ENCODE data around the gene RAB10.
"Not testable (repeated sequence)": the region's sequence is repeated elsewhere in the genome, so short reads cannot be mapped to it uniquely, and the experiment has no call there.

Gene RAB10

GRCh38 chr2:26165403-26165802, 131.5 kb downstream of the RAB10 start:
- no peak for DNase-seq

- DNase-seq, result not testable (repeated sequence)
These were observed 132.7 kb downstream of the RAB10 start for GRCh38 chr2:26166541-26166940.

DNA sequence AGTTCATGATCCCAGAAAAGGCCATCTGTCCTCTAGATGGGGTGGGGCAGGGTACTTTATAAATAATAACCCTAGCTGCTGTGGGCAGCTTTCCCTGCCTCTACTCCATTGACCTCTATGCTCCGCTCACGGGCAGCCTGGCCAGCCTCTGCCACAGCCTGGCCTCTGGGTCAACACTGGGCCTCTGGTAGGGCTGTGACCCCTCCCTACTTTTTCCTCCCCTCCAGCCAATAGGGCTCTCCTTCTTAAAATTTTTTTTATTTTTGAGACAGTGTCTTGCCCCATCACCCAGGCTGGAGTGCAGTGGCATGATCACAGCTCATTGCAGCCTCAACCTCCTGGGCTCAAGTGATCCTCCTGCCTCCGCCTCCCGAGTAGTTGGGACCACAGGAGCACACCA, 134.9 kb downstream of the RAB10 start:
- no peak for DNase-seq

- DNase-seq, result no peak
These were observed 135.3 kb downstream of the RAB10 start for GRCh38 chr2:26169226-26169625.

- no peak for DNase-seq
These were observed 136.0 kb downstream of the RAB10 start for GRCh38 chr2:26169681-26170414.

- no peak for DNase-seq
These were observed 136.9 kb downstream of the RAB10 start for GRCh38 chr2:26170795-26171194.

DNA sequence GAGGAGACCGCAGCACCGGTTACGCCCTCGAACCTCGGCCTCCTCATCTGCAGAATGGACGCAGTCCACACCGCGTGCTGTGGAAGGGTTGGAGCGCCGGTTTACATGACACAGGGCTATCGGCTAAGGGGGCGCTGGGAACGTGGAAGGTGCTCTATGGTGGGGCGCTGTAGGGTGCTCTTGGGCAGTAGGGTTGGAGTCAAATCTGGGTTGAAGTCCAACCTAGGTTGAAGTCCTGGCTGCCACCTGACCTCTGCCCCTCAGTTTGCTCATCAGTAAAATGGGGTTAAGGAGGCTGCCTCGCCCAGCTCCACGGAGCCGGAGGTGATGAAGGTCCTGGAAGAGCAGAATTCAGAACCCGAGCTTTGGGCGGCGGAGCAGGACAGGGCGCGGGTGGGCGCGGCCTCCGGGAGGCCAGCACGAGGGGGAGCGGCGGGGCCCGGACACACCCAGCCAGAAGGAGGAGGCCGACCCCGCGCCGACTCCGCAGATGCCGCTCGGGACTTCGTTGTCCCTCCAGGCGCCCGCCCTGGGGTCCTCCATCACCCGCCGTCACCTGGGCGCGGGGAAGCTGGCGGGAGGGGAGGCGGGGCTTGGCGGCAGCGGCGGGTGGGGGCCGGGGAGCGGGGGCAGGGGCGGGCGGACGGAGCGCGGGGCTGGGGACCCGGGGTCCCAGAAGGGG, 138.4 kb downstream of the RAB10 start:
- no peak for DNase-seq

- no peak for DNase-seq
These were observed 139.2 kb downstream of the RAB10 start, which contains the start of gene GAREM2 for GRCh38 chr2:26172871-26173775. Gene GAREM2, plus strand, starts transcription at chr2:26173088. Its CDS starts 133 bp downstream, at chr2:26173221.

GRCh38 chr2:26173776-26174482, 140.0 kb downstream of the RAB10 start:
- no peak for DNase-seq

- DNase-seq, result no peak
These were observed 141.0 kb downstream of the RAB10 start for GRCh38 chr2:26174691-26175465.

DNA sequence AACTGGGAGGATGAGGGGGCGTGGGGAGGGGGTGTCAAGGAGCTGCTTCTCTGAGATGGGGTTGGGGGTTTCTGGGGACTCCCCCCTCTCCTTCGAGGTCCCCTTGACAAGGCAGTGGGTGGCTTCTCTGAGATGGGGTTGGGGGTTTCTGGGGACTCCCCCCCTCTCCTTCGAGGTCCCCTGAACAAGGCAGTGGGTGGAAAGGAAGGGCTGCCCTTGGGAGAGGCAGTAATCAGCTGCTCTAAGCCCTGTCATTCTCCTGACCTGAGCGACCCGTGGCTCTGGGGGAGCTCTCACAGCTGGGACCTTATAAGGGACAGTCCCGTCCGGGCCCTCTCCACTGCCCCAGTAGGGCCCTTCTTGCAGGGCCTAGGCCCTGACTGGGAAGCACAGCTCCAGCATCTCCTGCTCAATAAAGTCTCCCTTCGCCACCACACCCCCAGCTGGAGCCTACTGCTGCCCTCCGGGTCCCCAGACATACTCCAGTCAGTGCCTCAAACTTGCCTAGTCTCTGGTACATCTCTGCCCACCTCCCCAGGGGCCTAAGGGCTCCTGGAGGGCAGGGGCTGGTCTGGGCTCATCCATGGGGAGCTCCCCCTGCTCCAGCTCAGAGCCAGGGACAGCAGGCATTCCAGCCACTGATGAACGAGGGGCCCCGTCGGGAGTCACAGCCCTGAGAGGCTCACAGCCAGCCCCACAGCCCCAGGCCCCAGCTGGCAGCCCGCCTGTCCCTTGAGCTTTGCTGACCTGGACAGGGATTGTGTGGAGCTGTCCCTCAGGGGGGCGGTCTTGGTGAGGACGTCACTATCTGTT, 141.8 kb downstream of the RAB10 start:
- no peak for DNase-seq

- DNase-seq, result no peak
These were observed 142.4 kb downstream of the RAB10 start for GRCh38 chr2:26176279-26176615.

- DNase-seq, result no peak
These were observed 143.2 kb downstream of the RAB10 start for GRCh38 chr2:26177122-26177521.

GRCh38 chr2:26178246-26178645, 144.4 kb downstream of the RAB10 start:
- no peak for DNase-seq

- DNase-seq, result peak; percentile 29 to 69
These were observed 145.0 kb downstream of the RAB10 start for GRCh38 chr2:26178746-26179436.

DNA sequence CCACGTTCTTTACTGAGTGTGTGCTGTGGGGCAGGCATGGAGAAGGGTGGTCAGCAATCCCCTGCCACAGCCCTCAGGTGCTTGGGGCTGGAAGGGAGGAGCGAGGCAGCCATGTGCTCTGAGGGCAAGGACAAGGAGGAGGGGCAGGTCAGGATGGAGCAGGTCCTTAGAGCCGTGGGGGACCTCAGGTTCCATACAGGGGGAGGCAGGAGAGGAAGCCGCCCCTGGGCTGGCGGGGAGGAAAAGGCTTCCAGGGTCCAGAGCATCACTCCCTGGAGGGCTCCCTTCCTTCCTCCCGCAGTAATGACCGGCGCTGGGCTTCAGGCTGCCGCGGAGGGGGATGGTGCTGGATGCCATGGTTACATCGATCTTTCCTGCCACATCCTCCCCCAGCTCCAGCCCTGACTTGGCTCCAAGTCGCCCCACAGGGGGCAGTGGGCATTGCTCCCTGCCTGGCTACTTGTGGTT, 145.6 kb downstream of the RAB10 start:
- DNase-seq, result no peak

DNA sequence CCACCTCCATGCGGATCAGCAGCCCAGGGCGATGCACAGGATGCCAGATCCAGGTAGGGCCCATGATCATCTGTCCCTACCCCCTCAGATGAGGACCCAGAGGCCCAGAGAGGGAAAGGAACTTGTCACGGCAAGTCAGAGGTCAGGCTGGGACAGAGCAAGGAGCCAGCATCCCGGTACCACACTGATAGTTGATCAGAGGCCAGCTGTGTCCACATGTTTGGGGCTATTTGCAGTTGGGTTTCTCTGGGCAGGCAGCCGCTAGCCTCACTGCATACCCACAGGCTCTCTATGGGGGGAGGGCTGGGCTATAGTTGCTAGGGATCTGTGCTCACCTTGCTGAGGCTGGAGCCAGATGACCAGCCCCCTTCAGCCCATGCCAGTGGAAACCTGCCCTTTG, 148.6 kb downstream of the RAB10 start:
- no peak for DNase-seq

DNA sequence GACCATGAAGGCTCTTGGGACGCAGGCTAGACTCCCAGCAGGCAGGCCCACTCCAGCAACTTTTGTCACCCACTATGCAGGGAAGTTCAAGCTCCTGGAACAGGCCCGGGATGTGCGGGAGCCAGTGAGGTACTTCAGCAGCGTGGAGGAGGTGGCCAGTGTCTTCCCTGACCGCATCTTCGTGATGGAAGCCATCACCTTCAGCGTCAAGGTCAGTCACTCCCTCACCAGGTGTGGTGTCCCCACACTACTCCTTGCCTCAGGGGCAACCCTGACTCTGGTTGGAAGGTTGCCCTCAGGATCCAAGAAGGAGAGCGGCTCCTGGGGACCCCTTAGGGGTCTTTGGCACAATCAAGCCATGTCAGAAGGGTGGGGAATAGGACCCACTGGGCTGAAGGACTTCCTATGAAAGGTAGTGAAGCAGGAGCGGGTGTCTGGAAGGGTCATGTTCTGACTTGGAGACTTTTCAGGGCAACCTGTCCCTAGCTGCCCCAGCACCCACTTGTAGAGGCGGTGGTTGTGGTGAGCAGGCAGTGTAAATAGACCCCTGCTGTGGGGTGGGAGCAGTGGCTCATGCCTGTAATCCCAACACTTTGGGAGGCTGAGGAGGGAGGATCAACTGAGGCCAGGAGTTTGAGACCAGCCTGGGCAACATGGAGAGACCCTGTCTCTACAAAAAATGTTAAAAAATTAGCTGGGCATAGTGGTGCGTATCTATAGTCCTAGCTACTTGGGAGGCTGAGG, 149.2 kb downstream of the RAB10 start:
- no peak for DNase-seq

DNA sequence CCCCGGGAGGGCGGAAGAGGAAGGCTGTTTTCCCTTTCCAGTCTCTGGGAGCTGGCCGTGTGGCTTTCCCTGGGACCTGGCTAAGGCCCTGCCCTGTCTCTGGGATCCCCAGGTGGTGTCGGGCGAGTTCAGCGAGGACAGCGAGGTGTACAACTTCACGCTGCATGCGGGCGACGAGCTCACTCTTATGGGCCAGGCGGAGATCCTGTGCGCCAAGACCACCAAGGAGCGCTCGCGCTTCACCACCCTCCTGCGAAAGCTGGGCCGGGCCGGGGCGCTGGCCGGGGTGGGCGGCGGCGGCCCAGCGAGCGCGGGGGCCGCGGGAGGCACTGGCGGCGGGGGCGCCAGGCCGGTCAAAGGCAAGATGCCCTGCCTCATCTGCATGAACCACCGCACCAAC, 150.2 kb downstream of the RAB10 start:
- DNase-seq, result no peak

Data from Kasumi-1 (cell line).